GM18951 (cell line): ENCODE results near the gene HSPB6.
"Not testable (repeated sequence)": the region's sequence is repeated elsewhere in the genome, so short reads cannot be mapped to it uniquely, and the experiment has no call there.

Source experiments
- POLR2A ChIP-seq: IDR thresholded peaks from 4 replicates; pipeline ENCODE4 v1.6.1; 2011; ENCODE audit warnings: mild to moderate bottlenecking; ENCODE audit not compliant: insufficient read length, insufficient read depth; ENCODE audit errors: extremely low read depth
- in situ Hi-C: fragments of 300-500 bp; cut with MboI; formaldehyde crosslinking; loops from one replicate; pipeline ENCODE4 v1.12.0; 2022; ENCODE audit warnings: low sequenced_read_pairs, mixed read lengths, inconsistent platforms; ENCODE audit not compliant: unreplicated experiment

HSPB6 gene

GRCh38 chr19:35780717-35781116 is 23.9 kb upstream of the HSPB6 start:
- TF ChIP-seq POLR2A = no peak
- in situ Hi-C loops = no loop called here

GRCh38 chr19:35780058-35780457 is 23.2 kb upstream of the HSPB6 start:
- no peak for TF ChIP-seq POLR2A
- in situ Hi-C loops = no loop called here

GRCh38 chr19:35779033-35779432 is 22.2 kb upstream of the HSPB6 start:
- in situ Hi-C loops = no loop called here
- no peak for TF ChIP-seq POLR2A

GRCh38 chr19:35777961-35778360 is 21.1 kb upstream of the HSPB6 start:
- no peak for TF ChIP-seq POLR2A
- in situ Hi-C loops = no loop called here

GRCh38 chr19:35777086-35777841 is 20.4 kb upstream of the HSPB6 start:
- in situ Hi-C loops = no loop called here

GRCh38 chr19:35776102-35776788 is 19.4 kb upstream of the HSPB6 start:
- no peak for TF ChIP-seq POLR2A
- in situ Hi-C loops = no loop called here

More at GRCh38 chr19:35777086-35777841, 20.4 kb upstream of the HSPB6 start:
- TF ChIP-seq POLR2A = no peak

- peak; percentile 67 for TF ChIP-seq POLR2A
- in situ Hi-C loops = no loop called here
Measured at GRCh38 chr19:35775298-35776101, 18.7 kb upstream of the HSPB6 start, which contains the start of gene ARHGAP33. ARHGAP33 (plus strand) TSS chr19:35775564; CDS start chr19:35775659, 95 bp downstream.

- no peak for TF ChIP-seq POLR2A
- in situ Hi-C loops = no loop called here
Measured at GRCh38 chr19:35775046-35775297, 18.1 kb upstream of the HSPB6 start.

- in situ Hi-C loops = no loop called here
- no peak for TF ChIP-seq POLR2A
Measured at GRCh38 chr19:35774274-35775045, 17.6 kb upstream of the HSPB6 start.

GRCh38 chr19:35773020-35773806 is 16.4 kb upstream of the HSPB6 start:
- in situ Hi-C loops = no loop called here

GRCh38 chr19:35772362-35772761 is 15.5 kb upstream of the HSPB6 start:
- in situ Hi-C loops = not testable (repeated sequence)

More at GRCh38 chr19:35773020-35773806, 16.4 kb upstream of the HSPB6 start:
- no peak for TF ChIP-seq POLR2A

- in situ Hi-C loops = no loop called here
- TF ChIP-seq POLR2A = no peak
Measured at GRCh38 chr19:35768082-35768421, 11.2 kb upstream of the HSPB6 start.
